ENCODE results near the gene NRG2.

NRG2 gene

GRCh38 chr5:140042643-140043507, at the start of gene NRG2:
NRG2 (minus strand) TSS chr5:140043299.
- DNase-seq (ENCODE audit: low read depth in 2 of 2): peak in 1 of 2 donors; percentile 19

- DNase-seq (ENCODE audit: low read depth in 2 of 2): no peak
Observed at GRCh38 chr5:140090251-140090650, 47.2 kb upstream of the NRG2 start.

GRCh38 chr5:140084541-140084940, 41.4 kb upstream of the NRG2 start:
- no peak for DNase-seq (ENCODE audit: low read depth in 2 of 2)

GRCh38 chr5:140083650-140084049, 40.6 kb upstream of the NRG2 start:
- DNase-seq (ENCODE audit: low read depth in 2 of 2): no peak

- no peak for DNase-seq (ENCODE audit: low read depth in 2 of 2)
Observed at GRCh38 chr5:140083120-140083519, 40.0 kb upstream of the NRG2 start.

GRCh38 chr5:140076788-140077187, 33.7 kb upstream of the NRG2 start:
- no peak for DNase-seq (ENCODE audit: low read depth in 2 of 2)

- no peak for DNase-seq (ENCODE audit: low read depth in 2 of 2)
Observed at GRCh38 chr5:140076142-140076541, 33.0 kb upstream of the NRG2 start.

- DNase-seq (ENCODE audit: low read depth in 2 of 2): no peak
Observed at GRCh38 chr5:140075371-140075770, 32.3 kb upstream of the NRG2 start.

- DNase-seq (ENCODE audit: low read depth in 2 of 2): no peak
Observed at GRCh38 chr5:140073296-140073695, 30.2 kb upstream of the NRG2 start.

- no peak for DNase-seq (ENCODE audit: low read depth in 2 of 2)
Observed at GRCh38 chr5:140072812-140073211, 29.7 kb upstream of the NRG2 start.

GRCh38 chr5:140060816-140061215, 17.7 kb upstream of the NRG2 start:
- DNase-seq (ENCODE audit: low read depth in 2 of 2): no peak

- no peak for DNase-seq (ENCODE audit: low read depth in 2 of 2)
Observed at GRCh38 chr5:140058212-140058932, 15.3 kb upstream of the NRG2 start.

GRCh38 chr5:140056880-140057279, 13.8 kb upstream of the NRG2 start:
- no peak for DNase-seq (ENCODE audit: low read depth in 2 of 2)

- DNase-seq (ENCODE audit: low read depth in 2 of 2): no peak
Observed at GRCh38 chr5:140055152-140055551, 12.1 kb upstream of the NRG2 start.

- no peak for DNase-seq (ENCODE audit: low read depth in 2 of 2)
Observed at GRCh38 chr5:140054086-140054689, 11.1 kb upstream of the NRG2 start.

- DNase-seq (ENCODE audit: low read depth in 2 of 2): no peak
Observed at GRCh38 chr5:140051950-140052349, 8.9 kb upstream of the NRG2 start.

GRCh38 chr5:140049713-140050112, 6.6 kb upstream of the NRG2 start:
- DNase-seq (ENCODE audit: low read depth in 2 of 2): no peak

GRCh38 chr5:140049205-140049604, 6.1 kb upstream of the NRG2 start:
- DNase-seq (ENCODE audit: low read depth in 2 of 2): no peak

- DNase-seq (ENCODE audit: low read depth in 2 of 2): no peak
Observed at GRCh38 chr5:140044041-140044440, 942 bp upstream of the NRG2 start.

GRCh38 chr5:140043508-140043872, 391 bp upstream of the NRG2 start:
- no peak for DNase-seq (ENCODE audit: low read depth in 2 of 2)

- no peak for DNase-seq (ENCODE audit: low read depth in 2 of 2)
Observed at GRCh38 chr5:140042393-140042642, 781 bp downstream of the NRG2 start.

GRCh38 chr5:140041492-140042392, 1.4 kb downstream of the NRG2 start:
- DNase-seq (ENCODE audit: low read depth in 2 of 2): no peak
